ENCODE measurements around the gene ZDHHC5. TPM values are rescaled to one million over a fixed set of nuclear protein-coding genes. Genes with fewer than 3 reads are reported as not detected.

The ZDHHC5 gene
- total and polyA plus RNA-seq, 2 of the 13 experiments (the other 11 are each of a cell fraction or from before 2014, with no cell fraction given): 26.6 to 34.0 TPM

- TF ChIP-seq NPAS2 (CRISPR knock-in tag; IDR thresholded peaks at IDR 0.05; ENCODE audit: borderline replicate concordance) (no peak), PPARG (CRISPR knock-in tag; conservative IDR thresholded peaks at IDR 0.05) (no peak; the same call in 1 of the 2 replicates), ZNF589 (CRISPR knock-in tag; conservative IDR thresholded peaks at IDR 0.05) (no peak), AKNA (CRISPR knock-in tag; IDR thresholded peaks at IDR 0.05; ENCODE audit: borderline replicate concordance) (no peak), RERE (CRISPR knock-in tag; IDR thresholded peaks at IDR 0.05; ENCODE audit: low read depth) (no peak), ZC3H13 (CRISPR knock-in tag; IDR thresholded peaks at IDR 0.05) (no peak; the same call in 1 of the 2 replicates), SKIL (CRISPR knock-in tag; IDR thresholded peaks at IDR 0.05; ENCODE audit: borderline replicate concordance) (0 out of 2 replicates have a peak, but pooled peaks have one; percentile 42), RCOR2 (CRISPR knock-in tag; IDR thresholded peaks at IDR 0.05) (0 out of 2 replicates have a peak, but pooled peaks have one; percentile 36), ZNF253 (CRISPR knock-in tag; IDR thresholded peaks at IDR 0.05; ENCODE audit: borderline replicate concordance) (no peak), ZNF674 (CRISPR knock-in tag; IDR thresholded peaks at IDR 0.05; ENCODE audit: low read depth) (no peak), FOXA1 (IDR thresholded peaks at IDR 0.05) (no peak), FOXA1 (CRISPR knock-in tag; IDR thresholded peaks at IDR 0.05) (peak; percentile 37; the same call in 1 of the 2 replicates), ZNF703 (CRISPR knock-in tag; IDR thresholded peaks at IDR 0.05; ENCODE audit: borderline replicate concordance) (no peak), CBFB (CRISPR knock-in tag; IDR thresholded peaks at IDR 0.05) (no peak), TRIM22 (IDR thresholded peaks at IDR 0.05) (no peak)
These were observed 28.4 kb upstream of the ZDHHC5 start (continued) for GRCh38 chr11:57639321-57640067.
